Left lung (tissue), 10 donors: ENCODE data around the gene SSC4D. TPM values are rescaled to one million over a fixed set of nuclear protein-coding genes. Genes with fewer than 3 reads are reported as not detected.

Experiments
- ATAC-seq: fragments of 200-7000 bp; cut with Tn5 transposase; one replicate; pipeline ENCODE4 v1.9.1; 2020; ENCODE audit warnings: moderate library complexity
- DNase-seq, 4 donors: peaks; one replicate each; pipeline ENCODE4 v3.0.0-alpha.2; 2013 to 2020
- H3K27ac ChIP-seq, 2 donors: fragments of 200-600 bp; sonication (generic) in 1 of 2; one replicate each; pipeline versions ENCODE4 v1.5.0 to v1.8.0; 2020 to 2021
- H3K27me3 ChIP-seq, 2 donors: fragments of 200-600 bp; sonication (generic) in 1 of 2; one replicate each; pipeline versions ENCODE4 v1.5.0 to v1.8.0; 2020 to 2021
- H3K36me3 ChIP-seq, 2 donors: fragments of 200-600 bp; sonication (generic) in 1 of 2; one replicate each; pipeline versions ENCODE4 v1.5.0 to v1.8.0; 2020 to 2021
- H3K4me1 ChIP-seq, 2 donors: fragments of 200-600 bp; one replicate each; pipeline ENCODE4 v1.8.0; 2021
- H3K4me3 ChIP-seq, 2 donors: fragments of 200-600 bp; sonication (generic) in 1 of 2; one replicate each; pipeline versions ENCODE4 v1.5.0 to v1.8.0; 2020 to 2021; ENCODE audit warnings: mild to moderate bottlenecking in 1 of 2
- H3K9me3 ChIP-seq, 2 donors: fragments of 200-600 bp; sonication (generic) in 1 of 2; one replicate each; pipeline versions ENCODE4 v1.5.0 to v1.8.0; 2020 to 2021
- intact Hi-C, 2 donors: fragments of 100-400 bp; cut with DNase I; formaldehyde crosslinking; loops; one replicate each; pipeline versions ENCODE4 v1.11.2 to v1.14.2; 2022
- polyA plus RNA-seq, 6 donors: library from polyadenylated mRNA; unstranded; fragments of 120-200 nt; gene quantifications; one replicate each; pipeline ENCODE4 v1.2.1, GENCODE V29; 2013; ENCODE audit not compliant: insufficient read length in 6 of 6
- total RNA-seq, 2 donors: library from RNA; stranded (reverse); fragmentation: NEBNext Ultra II Directional; extraction: Animal tissue kit (Norgen Biotek cat#: 25700); gene quantifications; one replicate each; pipeline ENCODE4 v1.2.1, GENCODE V29; 2021
- TF ChIP-seq, protein P1 (sequence below), 2 donors: fragments of 200-600 bp; sonication (generic) in 1 of 2; IDR thresholded peaks; one replicate each; pipeline versions ENCODE4 v1.5.0 to v1.8.0; 2021; ENCODE audit warnings: antibody characterized with exemption in 2 of 2
- donor health status: DM: no; HTN: yes; CAD: no.
- donor health status: DM: no; HTN: no; CAD: no.

SSC4D gene
- total and polyA plus RNA-seq, 8 donors: 0.76 to 2.1 (median 1.7) TPM

DNA sequence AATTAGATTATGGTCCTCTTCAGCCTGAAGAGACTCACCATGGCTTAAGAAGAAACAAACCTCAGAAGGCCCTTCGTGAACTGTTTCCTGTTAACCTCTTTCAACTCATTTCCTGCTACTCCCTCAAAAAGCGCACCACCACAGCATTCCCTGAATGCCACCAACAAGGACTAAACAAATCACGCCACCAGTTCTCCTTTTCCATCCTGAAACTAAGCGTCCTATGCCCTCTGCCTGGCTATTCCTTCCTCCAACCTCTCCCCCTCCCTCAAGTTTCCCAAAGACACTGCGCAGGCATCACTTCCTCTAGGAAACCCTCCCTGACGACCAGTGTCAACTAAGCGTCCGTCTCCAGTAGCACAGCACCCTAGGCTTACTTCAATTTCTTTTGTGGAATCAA lies 62.7 kb downstream of the SSC4D start:
- H3K36me3 ChIP-seq: peaks cover 0 to 85% of the 10 kb centered on the region in 2 donors
- DNase-seq: no peak
- intact Hi-C loops: no loop called here
- ATAC-seq: peak; percentile 24
- H3K27me3 ChIP-seq: no peaks in the 10 kb centered on the region
- H3K9me3 ChIP-seq: no peaks in the 10 kb centered on the region
- H3K4me3 ChIP-seq: no peak overlapping the region
- TF ChIP-seq, protein P1, sequence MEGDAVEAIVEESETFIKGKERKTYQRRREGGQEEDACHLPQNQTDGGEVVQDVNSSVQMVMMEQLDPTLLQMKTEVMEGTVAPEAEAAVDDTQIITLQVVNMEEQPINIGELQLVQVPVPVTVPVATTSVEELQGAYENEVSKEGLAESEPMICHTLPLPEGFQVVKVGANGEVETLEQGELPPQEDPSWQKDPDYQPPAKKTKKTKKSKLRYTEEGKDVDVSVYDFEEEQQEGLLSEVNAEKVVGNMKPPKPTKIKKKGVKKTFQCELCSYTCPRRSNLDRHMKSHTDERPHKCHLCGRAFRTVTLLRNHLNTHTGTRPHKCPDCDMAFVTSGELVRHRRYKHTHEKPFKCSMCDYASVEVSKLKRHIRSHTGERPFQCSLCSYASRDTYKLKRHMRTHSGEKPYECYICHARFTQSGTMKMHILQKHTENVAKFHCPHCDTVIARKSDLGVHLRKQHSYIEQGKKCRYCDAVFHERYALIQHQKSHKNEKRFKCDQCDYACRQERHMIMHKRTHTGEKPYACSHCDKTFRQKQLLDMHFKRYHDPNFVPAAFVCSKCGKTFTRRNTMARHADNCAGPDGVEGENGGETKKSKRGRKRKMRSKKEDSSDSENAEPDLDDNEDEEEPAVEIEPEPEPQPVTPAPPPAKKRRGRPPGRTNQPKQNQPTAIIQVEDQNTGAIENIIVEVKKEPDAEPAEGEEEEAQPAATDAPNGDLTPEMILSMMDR (IDR thresholded peaks at IDR 0.05): no peak
- H3K4me1 ChIP-seq: peaks cover 12 to 76% of the 10 kb centered on the region in 2 donors
- H3K27ac ChIP-seq: peak overlapping the region; percentile 45 to 67

- Histone ChIP-seq H3K36me3 (peaks cover 0 to 91% of the 10 kb centered on the region in 2 donors), H3K4me3 (no peak overlapping the region), H3K27ac (peak overlapping the region; percentile 45 to 67), H3K27me3 (no peaks in the 10 kb centered on the region), H3K4me1 (peaks cover 14 to 78% of the 10 kb centered on the region in 2 donors), H3K9me3 (no peaks in the 10 kb centered on the region)
- ATAC-seq: peak; percentile 85
- intact Hi-C loops: no loop called here
- TF ChIP-seq, protein P1 (IDR thresholded peaks at IDR 0.05): no peak
- DNase-seq: no peak
Measured at GRCh38 chr7:76346097-76346496, 63.4 kb downstream of the SSC4D start.

GRCh38 chr7:76343931-76344321 lies 65.6 kb downstream of the SSC4D start:
- no peaks in the 10 kb centered on the region for H3K9me3 ChIP-seq
- TF ChIP-seq, protein P1 (IDR thresholded peaks at IDR 0.05): no peak
- H3K27ac ChIP-seq: no peak overlapping the region
- ATAC-seq (no peak), DNase-seq (no peak)
- intact Hi-C loops: no loop called here
- H3K36me3 ChIP-seq: peaks cover 0 to 91% of the 10 kb centered on the region in 2 donors
- no peak overlapping the region for H3K4me3 ChIP-seq
- H3K4me1 ChIP-seq: peaks cover 24 to 81% of the 10 kb centered on the region in 2 donors
- H3K27me3 ChIP-seq: no peaks in the 10 kb centered on the region

DNA sequence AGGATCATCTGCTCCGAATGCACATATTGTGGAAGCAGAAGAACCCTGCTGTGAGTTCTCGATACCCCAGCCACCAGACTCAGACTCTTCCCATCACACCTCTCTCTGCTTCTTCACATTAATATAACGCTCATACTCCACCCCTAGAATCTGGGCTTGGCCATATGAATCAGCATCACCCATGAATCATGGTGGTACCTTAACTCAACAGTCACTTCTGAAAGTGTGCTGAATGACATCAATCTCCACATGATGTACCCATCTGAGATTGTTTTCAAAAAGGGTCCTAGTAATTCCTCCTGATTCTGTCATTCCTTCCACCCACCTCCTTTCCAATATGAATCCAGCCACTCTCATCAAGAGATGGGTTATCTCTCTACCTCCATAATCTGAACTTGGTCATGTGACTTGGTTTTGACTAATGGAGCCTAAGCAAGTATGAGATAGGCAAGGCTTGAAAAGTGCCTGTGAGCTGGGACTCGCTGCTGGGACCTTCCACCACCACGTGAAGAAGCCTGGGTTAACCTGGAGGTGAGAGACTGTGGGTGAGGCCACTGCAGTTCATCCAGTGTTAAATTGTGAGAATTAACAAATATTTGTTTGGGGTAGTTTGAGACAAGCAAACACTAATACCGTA lies 66.1 kb downstream of the SSC4D start:
- DNase-seq (no peak), ATAC-seq (no peak)
- Histone ChIP-seq H3K4me1 (peaks cover 27 to 81% of the 10 kb centered on the region in 2 donors), H3K9me3 (no peaks in the 10 kb centered on the region), H3K4me3 (no peak overlapping the region), H3K27me3 (no peaks in the 10 kb centered on the region), H3K27ac (no peak overlapping the region), H3K36me3 (peaks cover 0 to 86% of the 10 kb centered on the region in 2 donors)
- intact Hi-C loops: no loop called here
- TF ChIP-seq, protein P1 (IDR thresholded peaks at IDR 0.05): no peak

DNA sequence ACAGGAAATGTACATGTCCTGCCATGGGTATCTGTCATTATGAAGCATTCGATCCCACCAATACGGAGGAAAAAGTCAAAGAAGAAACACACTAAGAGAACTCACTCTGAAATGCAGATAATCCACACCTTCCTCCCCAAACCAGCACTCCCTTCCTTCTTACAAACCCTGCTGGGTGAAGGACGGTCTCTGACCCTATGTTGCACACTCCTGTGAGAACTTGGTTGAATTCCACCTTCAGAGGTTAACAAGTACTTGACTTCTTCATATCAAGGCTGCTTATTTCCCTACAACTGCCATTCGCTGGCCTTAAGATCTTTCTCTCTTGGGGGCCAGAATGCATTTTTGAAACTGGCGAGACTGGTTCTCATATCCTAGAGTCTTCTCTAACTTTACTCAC lies 67.3 kb downstream of the SSC4D start:
- DNase-seq: no peak
- peak overlapping the region in 1 of 2 donors; percentile 33 for H3K27ac ChIP-seq
- no peaks in the 10 kb centered on the region for H3K27me3 ChIP-seq
- H3K4me3 ChIP-seq: no peak overlapping the region
- intact Hi-C loops: no loop called here
- H3K4me1 ChIP-seq: peaks cover 27 to 82% of the 10 kb centered on the region in 2 donors
- TF ChIP-seq, protein P1 (IDR thresholded peaks at IDR 0.05): no peak
- H3K36me3 ChIP-seq: peaks cover 0 to 80% of the 10 kb centered on the region in 2 donors
- no peaks in the 10 kb centered on the region for H3K9me3 ChIP-seq
- ATAC-seq: peak; percentile 52
